ENCODE data around the gene KCNMB2.

Gene KCNMB2

GRCh38 chr3:178671791-178672190 is 135.6 kb downstream of the KCNMB2 start:
- Histone ChIP-seq H3K79me2 (ENCODE audit: control insufficient read depth, low read length) (no peaks in the 10 kb centered on the region), H3K36me3 (ENCODE audit: control insufficient read depth, low read length) (no peaks in the 10 kb centered on the region), H3K9me3 (ENCODE audit: control insufficient read depth, insufficient read depth, low read length) (no peaks in the 10 kb centered on the region), H3K27ac (ENCODE audit: low read depth, low read length) (no peak overlapping the region), H4K20me1 (ENCODE audit: control insufficient read depth, insufficient read depth, low read depth, low read length) (no peaks in the 10 kb centered on the region), H3K27me3 (ENCODE audit: control insufficient read depth, low read length) (no peaks in the 10 kb centered on the region), H3F3A (ENCODE audit: control insufficient read depth, insufficient read depth) (no peaks in the 10 kb centered on the region), H3K4me2 (ENCODE audit: low read length) (no peak overlapping the region), H3K9me2 (replicated peaks; ENCODE audit: control insufficient read depth, low read length) (no peaks in the 10 kb centered on the region; the same call in 1 of the 2 replicates), H3K4me1 (ENCODE audit: control insufficient read depth, low read length) (peaks cover 40% of the 10 kb centered on the region), H3K4me3 (ENCODE audit: low read length) (no peak overlapping the region)
- TF ChIP-seq EZH2phosphoT487 (IDR thresholded peaks at IDR 0.05; ENCODE audit: borderline replicate concordance, low read length), result no peak
- TF ChIP-seq CTCF (IDR thresholded peaks at IDR 0.05; ENCODE audit: low read depth, low read length, poor library complexity, severe bottlenecking), result no peak

GRCh38 chr3:178672275-178672674 is 136.0 kb downstream of the KCNMB2 start:
- no peaks in the 10 kb centered on the region; the same call in 1 of the 2 replicates for H3K9me2 ChIP-seq (replicated peaks; ENCODE audit: control insufficient read depth, low read length)
- no peaks in the 10 kb centered on the region for H3K36me3 ChIP-seq (ENCODE audit: control insufficient read depth, low read length)
- no peak overlapping the region for H3K4me2 ChIP-seq (ENCODE audit: low read length)
- no peak overlapping the region for H3K27ac ChIP-seq (ENCODE audit: low read depth, low read length)
- no peaks in the 10 kb centered on the region for H4K20me1 ChIP-seq (ENCODE audit: control insufficient read depth, insufficient read depth, low read depth, low read length)
- no peaks in the 10 kb centered on the region for H3K9me3 ChIP-seq (ENCODE audit: control insufficient read depth, insufficient read depth, low read length)
- H3K27me3 ChIP-seq (ENCODE audit: control insufficient read depth, low read length), result no peaks in the 10 kb centered on the region
- peaks cover 45% of the 10 kb centered on the region for H3K4me1 ChIP-seq (ENCODE audit: control insufficient read depth, low read length)
- no peak overlapping the region for H3K4me3 ChIP-seq (ENCODE audit: low read length)
- H3K79me2 ChIP-seq (ENCODE audit: control insufficient read depth, low read length), result no peaks in the 10 kb centered on the region
- no peak for TF ChIP-seq CTCF (IDR thresholded peaks at IDR 0.05; ENCODE audit: low read depth, low read length, poor library complexity, severe bottlenecking)
- TF ChIP-seq EZH2phosphoT487 (IDR thresholded peaks at IDR 0.05; ENCODE audit: borderline replicate concordance, low read length), result no peak
- no peaks in the 10 kb centered on the region for H3F3A ChIP-seq (ENCODE audit: control insufficient read depth, insufficient read depth)

- H3K36me3 ChIP-seq (ENCODE audit: control insufficient read depth, low read length), result no peaks in the 10 kb centered on the region
- TF ChIP-seq CTCF (IDR thresholded peaks at IDR 0.05; ENCODE audit: low read depth, low read length, poor library complexity, severe bottlenecking) (no peak), EZH2phosphoT487 (IDR thresholded peaks at IDR 0.05; ENCODE audit: borderline replicate concordance, low read length) (no peak)
- H3K4me3 ChIP-seq (ENCODE audit: low read length), result no peak overlapping the region
- H3K27me3 ChIP-seq (ENCODE audit: control insufficient read depth, low read length), result no peaks in the 10 kb centered on the region
- no peaks in the 10 kb centered on the region for H3K9me3 ChIP-seq (ENCODE audit: control insufficient read depth, insufficient read depth, low read length)
- no peak overlapping the region for H3K4me2 ChIP-seq (ENCODE audit: low read length)
- H3K27ac ChIP-seq (ENCODE audit: low read depth, low read length), result no peak overlapping the region
- no peaks in the 10 kb centered on the region for H4K20me1 ChIP-seq (ENCODE audit: control insufficient read depth, insufficient read depth, low read depth, low read length)
- H3K9me2 ChIP-seq (replicated peaks; ENCODE audit: control insufficient read depth, low read length), result no peaks in the 10 kb centered on the region; the same call in 1 of the 2 replicates
- H3K4me1 ChIP-seq (ENCODE audit: control insufficient read depth, low read length), result peaks cover 51% of the 10 kb centered on the region
- no peaks in the 10 kb centered on the region for H3F3A ChIP-seq (ENCODE audit: control insufficient read depth, insufficient read depth)
- no peaks in the 10 kb centered on the region for H3K79me2 ChIP-seq (ENCODE audit: control insufficient read depth, low read length)
Observed at GRCh38 chr3:178673529-178673928, 137.3 kb downstream of the KCNMB2 start.

All from DOHH2 (cell line).